GM12872 (cell line): ENCODE measurements around the gene STX1A.

ENCODE experiments used
- CTCF ChIP-seq: IDR thresholded peaks from 3 replicates; pipeline ENCODE4 v1.5.1; 2011; ENCODE audit warnings: low read depth, mild to moderate bottlenecking, low read length, moderate library complexity; ENCODE audit not compliant: insufficient read depth

STX1A gene

GRCh38 chr7:73659983-73660382 is 59.5 kb downstream of the STX1A start:
- TF ChIP-seq CTCF: no peak

- no peak for TF ChIP-seq CTCF
Measured at GRCh38 chr7:73652541-73652949, 66.9 kb downstream of the STX1A start.

- TF ChIP-seq CTCF: no peak
Measured at GRCh38 chr7:73650524-73650923, 68.9 kb downstream of the STX1A start.

GRCh38 chr7:73649576-73649975 is 69.9 kb downstream of the STX1A start:
- no peak for TF ChIP-seq CTCF
